GM23248 (cell line): ENCODE results near the gene RPN1.

Experiments used
- EZH2 ChIP-seq: fragments of 200-600 bp; sonication (generic); IDR thresholded peaks from 2 replicates; pipeline ENCODE4 v1.6.1; 2018; ENCODE audit warnings: antibody characterized with exemption, mild to moderate bottlenecking; ENCODE audit not compliant: insufficient read depth, poor library complexity, severe bottlenecking
- EZH2phosphoT487 ChIP-seq: fragments of 200-600 bp; sonication (generic); IDR thresholded peaks from 2 replicates; pipeline ENCODE4 v1.6.1; 2018; ENCODE audit warnings: antibody characterized with exemption, moderate library complexity, mild to moderate bottlenecking, low read depth; ENCODE audit not compliant: insufficient read depth

DNA sequence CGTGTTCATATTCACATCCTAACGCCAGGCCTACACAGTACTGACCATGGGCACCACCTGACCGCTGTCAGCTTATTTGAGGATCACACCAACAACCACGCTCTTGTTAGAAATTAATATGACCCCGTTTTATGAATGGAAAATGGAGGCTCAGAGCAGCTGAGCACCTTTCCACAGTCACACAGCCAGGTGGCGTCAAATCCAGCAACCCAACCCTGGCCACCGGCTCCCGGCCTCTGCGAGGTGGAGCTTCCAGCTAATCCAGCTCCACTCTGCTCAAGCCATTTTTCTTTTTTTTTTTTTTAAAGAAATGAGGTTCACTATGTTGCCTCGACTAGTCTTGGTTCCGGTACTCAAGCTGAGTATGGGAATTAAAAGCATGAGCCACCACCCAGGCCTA is 41.3 kb downstream of the RPN1 start:
- no peak for TF ChIP-seq EZH2
- no peak for TF ChIP-seq EZH2phosphoT487
